IMR-90 (cell line): ENCODE data around the gene MSI1. TPM values are rescaled to one million over a fixed set of nuclear protein-coding genes. Genes with fewer than 3 reads are reported as not detected.

Experiments
- ATAC-seq: fragments of 200-7000 bp; cut with Tn5 transposase; 2 replicates; pipeline ENCODE4 v1.9.1; 2020; ENCODE audit warnings: low read depth, mild to moderate bottlenecking, moderate library complexity
- BruUV-seq: library from RNA; stranded (reverse); fragments of 400-500 nt; replicated peaks from 2 replicates; lab custom pipeline; 2021; lab: Mats Ljungman, UMichigan
- CTCF ChIA-PET: fragments of 300-600 bp; formaldehyde crosslinking; extraction: SDS; loops from one replicate; lab custom pipeline; 2021; ENCODE audit warnings: antibody characterized with exemption; lab: Yijun Ruan, JAX
- POLR2A ChIA-PET: fragments of 300-600 bp; sonication (Branson Sonifier 250); formaldehyde crosslinking; loops from one replicate; lab custom pipeline; 2022; ENCODE audit warnings: antibody characterized with exemption; ENCODE audit not compliant: unreplicated experiment; lab: Charles Lee
- DNase-seq: peaks from one replicate; pipeline ENCODE4 v3.0.0; 2013
- H2AFZ ChIP-seq: replicated peaks from 2 replicates; pipeline ENCODE3; 2013; ENCODE audit warnings: low read length, mild to moderate bottlenecking; ENCODE audit not compliant: poor library complexity
- H2AK5ac ChIP-seq: 2 replicates; pipeline ENCODE4 v1.6.1; 2013; ENCODE audit warnings: low read depth, low read length, inconsistent platforms
- H2AK9ac ChIP-seq: replicated peaks from 2 replicates; pipeline ENCODE3; 2013; ENCODE audit warnings: mild to moderate bottlenecking, low read depth, low read length, moderate library complexity; ENCODE audit not compliant: poor library complexity
- H2BK120ac ChIP-seq: 2 replicates; pipeline ENCODE4 v1.6.1; 2013; ENCODE audit warnings: low read depth, low read length, inconsistent platforms
- H2BK15ac ChIP-seq: 3 replicates; pipeline ENCODE4 v1.6.1; 2013; ENCODE audit warnings: low read depth, low read length, inconsistent platforms
- H2BK20ac ChIP-seq: 2 replicates; pipeline ENCODE4 v1.6.1; 2013; ENCODE audit warnings: low read depth, mild to moderate bottlenecking, inconsistent platforms, low read length, moderate library complexity
- H2BK5ac ChIP-seq: 2 replicates; pipeline ENCODE4 v1.6.1; 2013; ENCODE audit warnings: mild to moderate bottlenecking, low read depth, low read length, inconsistent platforms; ENCODE audit not compliant: poor library complexity, severe bottlenecking
- H3K14ac ChIP-seq: replicated peaks from 2 replicates; pipeline ENCODE4 v1.6.1; 2013; ENCODE audit warnings: low read depth, low read length, inconsistent platforms
- H3K18ac ChIP-seq: 2 replicates; pipeline ENCODE4 v1.6.1; 2013; ENCODE audit warnings: low read depth, low read length, control low read depth
- H3K23ac ChIP-seq: 2 replicates; pipeline ENCODE4 v1.6.1; 2013; ENCODE audit warnings: low read depth, low read length, inconsistent platforms
- H3K27ac ChIP-seq: 2 replicates; pipeline ENCODE4 v1.5.1; 2013; ENCODE audit warnings: mild to moderate bottlenecking, control low read depth, low read length; ENCODE audit not compliant: insufficient read depth
- H3K27me3 ChIP-seq: 2 replicates; pipeline ENCODE4 v1.6.1; 2013; ENCODE audit warnings: low read length; ENCODE audit not compliant: control insufficient read depth, insufficient read depth
- H3K36me3 ChIP-seq: 2 replicates; pipeline ENCODE4 v1.6.1; 2013; ENCODE audit warnings: low read length, mixed read lengths; ENCODE audit not compliant: control insufficient read depth, insufficient read depth
- H3K4ac ChIP-seq: 2 replicates; pipeline ENCODE4 v1.6.1; 2013; ENCODE audit warnings: low read depth, low read length, inconsistent platforms
- H3K4me1 ChIP-seq: 2 replicates; pipeline ENCODE4 v1.6.1; 2013; ENCODE audit warnings: low read length, mixed read lengths; ENCODE audit not compliant: control insufficient read depth, insufficient read depth
- H3K4me2 ChIP-seq: 2 replicates; pipeline ENCODE4 v1.6.1; 2013; ENCODE audit warnings: low read depth, mild to moderate bottlenecking, control low read depth, low read length, moderate library complexity
- H3K4me3 ChIP-seq: 2 replicates; pipeline ENCODE4 v1.5.1; 2013; ENCODE audit warnings: low read depth, mild to moderate bottlenecking, control low read depth, low read length, moderate library complexity; ENCODE audit not compliant: insufficient read depth
- H3K56ac ChIP-seq: 2 replicates; pipeline ENCODE4 v1.6.1; 2013; ENCODE audit warnings: low read length, inconsistent platforms; ENCODE audit not compliant: insufficient read depth; ENCODE audit errors: extremely low read depth
- H3K79me1 ChIP-seq, 2 experiments: 2 replicates each; pipeline ENCODE4 v1.6.1; 2013; ENCODE audit warnings: low read length in 2 of 2, inconsistent platforms in 1 of 2, low read depth in 1 of 2
- H3K9ac ChIP-seq: 2 replicates; pipeline ENCODE4 v1.6.1; 2013; ENCODE audit warnings: low read depth, low read length, control low read depth
- H3K9me1 ChIP-seq: 2 replicates; pipeline ENCODE4 v1.6.1; 2013; ENCODE audit warnings: low read length, inconsistent platforms; ENCODE audit not compliant: insufficient read depth
- H3K9me3 ChIP-seq: 2 replicates; pipeline ENCODE4 v1.6.1; 2013; ENCODE audit warnings: low read length; ENCODE audit not compliant: control insufficient read depth, insufficient read depth
- H4K20me1 ChIP-seq: 2 replicates; pipeline ENCODE4 v1.6.1; 2013; ENCODE audit warnings: low read length, inconsistent platforms; ENCODE audit not compliant: insufficient read depth
- H4K5ac ChIP-seq: 2 replicates; pipeline ENCODE4 v1.6.1; 2013; ENCODE audit warnings: mild to moderate bottlenecking, low read depth, low read length, control low read depth
- H4K8ac ChIP-seq, 2 experiments: 2 replicates each; pipeline ENCODE4 v1.6.1; 2013; ENCODE audit warnings: low read depth in 2 of 2, low read length in 2 of 2, control low read depth in 1 of 2, inconsistent platforms in 1 of 2
- H4K91ac ChIP-seq: 2 replicates; pipeline ENCODE4 v1.6.1; 2013; ENCODE audit warnings: low read depth, low read length, inconsistent platforms; ENCODE audit not compliant: insufficient read depth
- BHLHE40 ChIP-seq: fragments of 150-350 bp; IDR thresholded peaks from 2 replicates; pipeline ENCODE4 v1.6.1; 2016; ENCODE audit warnings: mild to moderate bottlenecking, low read depth, low read length
- CEBPB ChIP-seq: IDR thresholded peaks from 2 replicates; pipeline ENCODE4 v1.6.1; 2012; ENCODE audit warnings: low read depth, low read length, improper control_type of control experiment
- CHD1 ChIP-seq: IDR thresholded peaks from 2 replicates; pipeline ENCODE4 v1.6.1; 2012; ENCODE audit warnings: low read depth, low read length, improper control_type of control experiment
- CTCF ChIP-seq: conservative IDR thresholded peaks from 2 replicates; pipeline ENCODE4 v1.5.1; 2012; ENCODE audit warnings: mild to moderate bottlenecking, low read depth, low read length, improper control_type of control experiment
- ELK1 ChIP-seq: fragments of 150-350 bp; IDR thresholded peaks from 2 replicates; pipeline ENCODE4 v1.6.1; 2016; ENCODE audit warnings: low read depth, mild to moderate bottlenecking, low read length, moderate library complexity, borderline replicate concordance
- FOS ChIP-seq: fragments of 150-350 bp; IDR thresholded peaks from 2 replicates; pipeline ENCODE4 v1.6.1; 2016; ENCODE audit warnings: low read depth, low read length
- MAFK ChIP-seq: IDR thresholded peaks from 2 replicates; pipeline ENCODE4 v1.6.1; 2012; ENCODE audit warnings: low read depth, low read length, improper control_type of control experiment
- MAZ ChIP-seq: IDR thresholded peaks from 2 replicates; pipeline ENCODE4 v1.6.1; 2012; ENCODE audit warnings: low read depth, mild to moderate bottlenecking, low read length, improper control_type of control experiment, moderate library complexity, borderline replicate concordance
- MXI1 ChIP-seq: IDR thresholded peaks from 2 replicates; pipeline ENCODE4 v1.6.1; 2012; ENCODE audit warnings: low read depth, mild to moderate bottlenecking, low read length, moderate library complexity, borderline replicate concordance
- NFE2L2 ChIP-seq: fragments of 150-350 bp; IDR thresholded peaks from 2 replicates; pipeline ENCODE4 v1.6.1; 2016; ENCODE audit warnings: low read depth, mild to moderate bottlenecking, low read length
- POLR2A ChIP-seq: IDR thresholded peaks from 2 replicates; pipeline ENCODE4 v1.6.1; 2012; ENCODE audit warnings: mild to moderate bottlenecking, low read depth, low read length
- RCOR1 ChIP-seq: IDR thresholded peaks from 2 replicates; pipeline ENCODE4 v1.6.1; 2012; ENCODE audit warnings: mild to moderate bottlenecking, low read length, improper control_type of control experiment; ENCODE audit not compliant: insufficient replicate concordance
- RFX5 ChIP-seq: IDR thresholded peaks from 2 replicates; pipeline ENCODE4 v1.8.0; 2012; ENCODE audit warnings: low read depth, mild to moderate bottlenecking, low read length, moderate library complexity
- SMC3 ChIP-seq: fragments of 150-350 bp; IDR thresholded peaks from 2 replicates; pipeline ENCODE4 v1.6.1; 2016; ENCODE audit warnings: low read depth, mild to moderate bottlenecking, antibody characterized with exemption, low read length, moderate library complexity
- USF2 ChIP-seq: fragments of 150-350 bp; IDR thresholded peaks from 2 replicates; pipeline ENCODE4 v1.6.1; 2017; ENCODE audit warnings: mild to moderate bottlenecking, antibody characterized with exemption, low read length, low read depth
- WGBS, 2 experiments: methylation state at CpG; one replicate each; pipeline versions ENCODE4 v1.1.5 to v1.1.7; 2013; ENCODE audit warnings: missing lambda C conversion rate in 2 of 2; ENCODE audit not compliant: insufficient read length in 1 of 2; ENCODE audit errors: extremely low coverage in 2 of 2; 5-methylcytosine and 5-hydroxymethylcytosine counted together
- dilution Hi-C: fragments of 300-500 bp; cut with HindIII; formaldehyde crosslinking; loops from one replicate; pipeline ENCODE4 v1.14.3; 2018; ENCODE audit warnings: low sequenced_read_pairs; ENCODE audit not compliant: unreplicated experiment
- in situ Hi-C: fragments of 300-500 bp; cut with MboI; formaldehyde crosslinking; loops from 3 replicates; pipeline ENCODE4 v1.14.3; 2019; ENCODE audit warnings: low sequenced_read_pairs, inconsistent platforms, mixed read lengths
- intact Hi-C: fragments of 100-400 bp; cut with micrococcal nuclease; formaldehyde crosslinking; loops from 2 replicates; pipeline ENCODE4 v1.10.0; 2022
- polyA plus RNA-seq, 3 experiments: library from polyadenylated mRNA; depleted of rRNA; stranded (reverse); fragments of >200 nt; gene quantifications; 2 replicates each; pipeline ENCODE4 v1.2.3, GENCODE V29; 2012; ENCODE audit warnings: low replicate concordance in 1 of 3
- total RNA-seq: library from RNA; depleted of rRNA; stranded (reverse); fragments of >200 nt; gene quantifications from 2 replicates; pipeline ENCODE4 v1.2.3, GENCODE V29; 2012

MSI1 gene
- total and polyA plus RNA-seq, 2 of the 4 experiments (the other 2 are of a cell fraction) = not detected

- no peak overlapping the region for H3K9ac ChIP-seq
- H3K27me3 ChIP-seq = peaks cover 52% of the 10 kb centered on the region
- BruUV-seq = no TSS peak
- H3K4me2 ChIP-seq = no peak overlapping the region
- no peak overlapping the region for H3K4me3 ChIP-seq
- peaks cover 7% of the 10 kb centered on the region; the same call in 1 of the 2 replicates for H4K20me1 ChIP-seq
- H3K4ac ChIP-seq = no peak overlapping the region
- ATAC-seq (no peak), DNase-seq (no peak)
- no peaks in the 10 kb centered on the region for H3K9me3 ChIP-seq
- no peak overlapping the region for H2BK5ac ChIP-seq
- H3K56ac ChIP-seq = no peak overlapping the region
- H3K27ac ChIP-seq = no peak overlapping the region
- CTCF ChIA-PET = no interaction called here
- no peak overlapping the region for H2AFZ ChIP-seq
- H2AK5ac ChIP-seq = no peak overlapping the region
- H2BK120ac ChIP-seq = no peak overlapping the region
- no peak overlapping the region for H2BK20ac ChIP-seq
- no peak overlapping the region for H3K18ac ChIP-seq
- 18% methylated on average over 2 of the region's 5 CpGs; no CpG with 5 or more reads in 1 of the 2 experiments for WGBS, 2 experiments
- peaks cover under 1% of the 10 kb centered on the region; the same call in 1 of the 2 replicates for H3K9me1 ChIP-seq
- no peak overlapping the region for H4K5ac ChIP-seq
- H3K23ac ChIP-seq = no peak overlapping the region
- intact Hi-C loops (no loop called here), dilution Hi-C loops (no loop called here), in situ Hi-C loops (no loop called here)
- no peaks in the 10 kb centered on the region for H3K79me1 ChIP-seq
- no peak overlapping the region for H2AK9ac ChIP-seq
- no peaks in the 10 kb centered on the region for H3K36me3 ChIP-seq
- TF ChIP-seq RFX5 (no peak), MAZ (no peak), BHLHE40 (no peak), CEBPB (no peak), MAFK (no peak), SMC3 (no peak), RCOR1 (no peak), MXI1 (no peak), ELK1 (no peak), POLR2A (no peak), USF2 (no peak), NFE2L2 (no peak), FOS (no peak), CHD1 (no peak), CTCF (no peak)
- H3K4me1 ChIP-seq = peaks cover 2% of the 10 kb centered on the region
- POLR2A ChIA-PET = no interaction called here
- H4K91ac ChIP-seq = no peak overlapping the region
- no peak overlapping the region for H2BK15ac ChIP-seq
- no peak overlapping the region for H3K14ac ChIP-seq
- H4K8ac ChIP-seq = no peak overlapping the region
These were observed 8.1 kb upstream of the MSI1 start for GRCh38 chr12:120376934-120377572.
